LoVo (cell line): ENCODE data around the gene C2orf72.

ENCODE experiments used
- DNase-seq: peaks from one replicate; pipeline ENCODE4 v3.0.0-alpha.2; 2016; ENCODE audit warnings: low spot score

The C2orf72 gene

DNA sequence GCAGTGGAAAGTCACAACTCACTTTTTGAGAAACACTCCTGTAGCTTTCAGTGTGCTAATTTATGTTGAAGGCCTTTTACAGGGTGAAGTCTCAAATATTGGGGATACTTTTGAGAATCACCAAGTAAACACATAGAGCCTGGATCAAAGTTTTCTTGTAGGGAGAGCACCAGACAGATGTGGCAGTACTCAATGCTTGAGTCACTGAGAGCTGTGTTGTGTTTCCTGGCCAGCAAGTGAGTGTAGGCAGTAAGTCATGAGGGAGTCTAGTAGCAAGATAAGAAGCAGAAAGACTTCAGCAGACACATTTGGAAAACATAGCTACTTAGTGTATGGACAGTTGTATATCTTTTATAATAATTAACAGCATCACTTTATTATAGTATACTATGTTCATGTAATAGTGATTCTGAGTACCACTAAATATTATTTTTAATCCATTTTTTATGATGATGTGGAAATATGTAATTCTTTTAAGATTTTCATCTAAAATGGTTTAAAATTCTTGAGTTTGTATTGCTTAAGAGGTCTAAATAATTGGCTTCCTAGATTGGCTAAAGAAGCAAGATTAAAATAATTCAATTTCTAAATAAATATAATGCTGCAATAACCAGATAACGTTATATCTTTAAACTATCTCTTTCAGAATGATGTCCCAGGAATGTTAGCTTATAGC is 32.2 kb downstream of the C2orf72 start:
- DNase-seq: no peak

- DNase-seq: no peak
Observed at GRCh38 chr2:231084565-231084964, 47.2 kb downstream of the C2orf72 start.

- no peak for DNase-seq
Observed at GRCh38 chr2:231088754-231089153, 51.4 kb downstream of the C2orf72 start.

- DNase-seq: no peak
Observed at GRCh38 chr2:231093933-231094332, 56.6 kb downstream of the C2orf72 start.

DNA sequence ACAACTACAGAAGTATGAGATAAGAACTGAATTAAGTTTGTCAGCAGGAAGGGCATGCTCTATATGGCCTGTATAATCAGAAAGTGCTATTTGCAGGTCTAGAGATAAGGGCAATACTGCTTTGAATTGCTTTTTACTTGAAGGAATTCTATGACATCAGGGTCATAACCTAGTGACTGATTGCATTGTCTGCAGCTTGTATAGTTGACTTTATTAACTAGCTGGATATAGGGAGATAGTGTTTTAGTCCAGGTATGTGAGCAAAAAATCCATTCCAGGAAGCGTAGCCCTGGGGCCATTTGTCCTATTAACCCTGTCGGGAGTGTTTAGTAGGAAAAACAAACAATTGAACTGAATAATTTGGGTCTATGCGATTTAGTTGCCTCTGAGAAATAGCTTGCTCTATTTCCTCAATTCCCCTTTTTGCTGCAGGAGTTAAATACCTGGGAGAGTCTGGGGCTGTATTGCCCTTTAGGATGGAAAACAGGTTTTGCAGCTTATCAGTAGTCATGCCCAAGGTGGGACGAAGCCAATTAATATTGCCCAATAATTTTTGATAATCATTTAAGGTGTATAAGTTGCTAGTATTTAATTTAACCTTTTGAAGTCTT is 57.5 kb downstream of the C2orf72 start:
- no peak for DNase-seq
